SK-N-SH (cell line): ENCODE results near the gene PRIM2.
"Not testable (repeated sequence)": the region's sequence is repeated elsewhere in the genome, so short reads cannot be mapped to it uniquely, and the experiment has no call there.

Experiments used
- CHD2 ChIP-seq: fragments of 150-350 bp; IDR thresholded peaks from 2 replicates; pipeline ENCODE4 v1.6.1; 2018; ENCODE audit warnings: low read length; ENCODE audit not compliant: partially characterized antibody
- CTCF ChIP-seq: fragments of 200-600 bp; sonication (generic); IDR thresholded peaks from 2 replicates; pipeline ENCODE4 v1.6.1; 2017; ENCODE audit warnings: antibody characterized with exemption, mild to moderate bottlenecking, moderate library complexity
- ELF1 ChIP-seq: IDR thresholded peaks from 2 replicates; pipeline ENCODE4 v1.4.0; 2012
- EZH2phosphoT487 ChIP-seq: fragments of 200-600 bp; sonication (generic); IDR thresholded peaks from 2 replicates; pipeline ENCODE4 v1.6.1; 2017; ENCODE audit warnings: low read depth, mixed run types, mild to moderate bottlenecking, antibody characterized with exemption, moderate library complexity, borderline replicate concordance
- MAX ChIP-seq: IDR thresholded peaks from 2 replicates; pipeline ENCODE4 v1.4.0; 2012; ENCODE audit warnings: low read depth
- MEF2A ChIP-seq: IDR thresholded peaks from 2 replicates; pipeline ENCODE4 v1.4.0; 2012; ENCODE audit warnings: low read depth, borderline replicate concordance
- PBX3 ChIP-seq: IDR thresholded peaks from 2 replicates; pipeline ENCODE4; 2012
- POLR2AphosphoS5 ChIP-seq: IDR thresholded peaks from 2 replicates; pipeline ENCODE4 v1.6.1; 2012; ENCODE audit warnings: low read depth, low read length
- REST ChIP-seq: IDR thresholded peaks from 2 replicates; pipeline ENCODE4 v1.6.1; 2012; ENCODE audit warnings: mild to moderate bottlenecking, low read depth, low read length, moderate library complexity
- RXRA ChIP-seq: IDR thresholded peaks from 2 replicates; pipeline ENCODE4 v1.4.0; 2012; ENCODE audit warnings: low read depth, mild to moderate bottlenecking, borderline replicate concordance
- SIN3A ChIP-seq: IDR thresholded peaks from 2 replicates; pipeline ENCODE4 v1.6.1; 2012; ENCODE audit warnings: low read depth, mild to moderate bottlenecking, low read length, moderate library complexity, borderline replicate concordance
- TAF1 ChIP-seq: IDR thresholded peaks from 2 replicates; pipeline ENCODE4 v1.6.1; 2012; ENCODE audit warnings: low read depth, mild to moderate bottlenecking, low read length, moderate library complexity, borderline replicate concordance

- not testable (repeated sequence) for TF ChIP-seq CTCF, MAX, TAF1, REST, POLR2AphosphoS5, PBX3, CHD2, SIN3A, EZH2phosphoT487, ELF1, RXRA, MEF2A
Observed at GRCh38 chr6:57606331-57606730, 288.9 kb downstream of the PRIM2 start.
